DMS153 (cell line): Measurements from ENCODE around the gene TSEN2.

Source experiments
- DNase-seq: peaks from one replicate; lab custom pipeline; 2025; lab: John Stamatoyannopoulos, UW

The TSEN2 gene

GRCh38 chr3:12553921-12554391, 69.7 kb downstream of the TSEN2 start:
- no peak for DNase-seq

- DNase-seq: no peak
Measured at GRCh38 chr3:12556314-12556689, 72.0 kb downstream of the TSEN2 start.

- DNase-seq: peak; percentile 44
Measured at GRCh38 chr3:12556690-12557472, 72.6 kb downstream of the TSEN2 start, which contains the start of gene MKRN2. TSS of gene MKRN2 (plus strand) at chr3:12557087. CDS start at chr3:12557151, 64 bp downstream.

DNA sequence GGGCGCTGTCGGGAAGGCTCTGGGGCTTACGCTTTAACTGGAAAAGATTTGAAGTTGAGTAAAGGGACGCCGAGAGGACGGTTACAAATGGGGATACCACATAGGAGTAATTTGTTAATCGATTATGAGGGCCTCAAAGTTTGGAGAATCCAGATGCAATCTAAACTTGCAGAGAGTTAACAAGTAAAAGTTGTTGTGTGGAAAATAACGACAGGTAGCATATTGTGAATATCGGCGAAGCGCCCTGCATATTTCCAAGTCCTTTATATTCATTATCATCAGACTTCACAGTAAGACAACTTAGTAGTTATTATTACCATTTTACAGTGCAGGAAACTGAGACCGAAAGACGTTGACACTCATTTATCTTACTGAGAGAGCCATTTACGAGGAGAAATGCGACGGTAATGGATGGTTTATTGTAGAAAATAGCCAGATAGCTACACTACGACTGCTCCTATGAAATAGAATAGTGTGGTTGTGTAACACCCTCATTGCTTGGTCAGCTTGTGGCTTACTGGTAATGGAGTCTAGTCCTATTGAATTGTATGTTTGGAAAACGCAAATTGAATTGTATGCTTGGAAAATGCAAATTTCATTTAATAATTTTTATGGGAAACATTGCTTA, 73.3 kb downstream of the TSEN2 start:
- no peak for DNase-seq

DNA sequence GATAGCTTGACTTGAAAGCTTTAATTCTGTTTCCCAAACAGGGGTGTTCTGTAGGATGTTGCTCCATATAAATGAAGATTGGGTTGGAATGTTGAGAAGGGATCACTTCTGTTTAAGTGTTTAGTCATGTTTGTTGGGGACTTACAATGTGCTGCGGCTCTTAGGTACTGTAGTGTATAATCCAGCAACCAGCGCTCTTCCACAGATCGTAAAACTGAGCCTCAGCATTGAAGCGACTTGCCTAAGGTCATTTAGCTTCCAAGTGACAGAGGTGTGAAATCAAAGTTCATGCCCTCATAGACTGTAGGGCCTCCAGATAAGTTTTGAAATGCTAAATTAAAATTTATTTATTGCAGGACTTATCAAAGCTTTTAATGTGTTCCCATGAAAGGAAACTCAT, 74.4 kb downstream of the TSEN2 start:
- DNase-seq: no peak

DNA sequence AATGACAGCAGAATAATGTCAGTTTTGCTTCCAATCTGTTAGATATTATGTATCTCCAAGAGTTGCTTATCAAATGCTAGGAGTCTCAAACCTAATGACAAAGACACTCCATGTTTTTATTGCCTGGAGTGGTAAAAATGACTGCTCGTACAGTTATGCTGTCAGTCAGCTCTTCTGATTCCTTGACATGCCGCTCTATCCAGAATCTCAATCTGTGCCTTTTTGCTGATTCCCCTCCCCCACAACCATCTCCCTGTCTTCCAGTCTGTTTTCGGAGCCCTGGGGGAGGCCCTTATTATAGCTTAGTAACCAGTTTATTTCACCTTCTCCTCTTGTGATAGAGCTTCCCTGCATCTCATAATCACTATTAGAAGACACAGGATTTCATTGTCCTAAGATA, 75.2 kb downstream of the TSEN2 start:
- no peak for DNase-seq

DNA sequence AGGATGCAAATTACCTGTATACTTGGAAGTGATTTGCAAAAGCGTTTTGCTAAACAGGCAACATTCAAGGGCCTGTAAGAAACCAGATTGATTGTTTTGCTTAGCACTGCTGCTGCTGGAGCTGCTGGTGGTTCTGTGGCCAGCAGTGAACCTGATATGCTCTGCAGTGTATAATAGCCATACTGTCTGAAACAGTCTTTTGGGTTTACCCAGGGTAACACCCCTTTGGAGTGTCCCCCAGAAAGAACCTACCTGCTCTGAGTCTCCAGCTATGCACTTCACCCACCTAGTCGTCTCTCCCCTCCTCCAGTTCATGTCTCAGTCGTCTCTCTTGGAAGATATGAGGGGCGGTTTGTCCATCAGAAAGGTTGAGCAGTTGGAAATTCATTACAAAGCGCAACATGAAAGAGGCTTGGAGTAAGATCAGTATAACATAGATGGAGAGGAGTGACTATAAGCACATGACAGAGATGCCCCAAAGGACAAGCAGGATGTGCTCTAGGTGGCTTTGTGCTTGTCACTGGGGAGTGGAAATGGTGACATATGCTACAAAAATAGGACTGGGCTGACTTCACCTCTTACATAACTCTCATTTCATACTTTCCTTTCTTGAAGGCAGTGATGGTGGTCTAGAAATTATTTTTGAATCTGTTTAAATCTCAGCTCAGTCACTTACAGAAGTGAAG, 76.4 kb downstream of the TSEN2 start:
- no peak for DNase-seq

GRCh38 chr3:12561397-12561796, 77.1 kb downstream of the TSEN2 start:
- DNase-seq: no peak

GRCh38 chr3:12562451-12562850, 78.2 kb downstream of the TSEN2 start:
- DNase-seq: no peak

GRCh38 chr3:12566976-12567375, 82.7 kb downstream of the TSEN2 start:
- no peak for DNase-seq

DNA sequence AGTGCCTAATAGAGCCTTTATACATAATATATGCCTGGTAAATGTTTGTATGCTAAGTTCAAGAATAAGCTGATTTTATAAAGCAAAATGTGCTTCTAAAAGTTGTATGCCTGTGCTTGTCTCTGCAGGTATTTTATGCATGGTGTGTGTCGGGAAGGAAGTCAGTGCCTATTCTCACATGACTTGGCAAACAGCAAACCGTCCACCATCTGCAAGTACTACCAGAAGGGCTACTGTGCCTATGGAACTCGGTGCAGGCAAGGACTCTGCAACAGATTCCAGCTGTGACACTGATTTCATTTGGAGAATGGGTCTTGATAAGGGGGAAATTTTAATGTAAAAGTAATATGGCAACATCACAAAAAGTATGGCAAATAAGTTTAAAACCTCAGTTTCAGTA, 84.5 kb downstream of the TSEN2 start:
- no peak for DNase-seq

- DNase-seq: no peak
Measured at GRCh38 chr3:12569836-12570235, 85.6 kb downstream of the TSEN2 start.

- DNase-seq: no peak
Measured at GRCh38 chr3:12571986-12572385, 87.7 kb downstream of the TSEN2 start.

DNA sequence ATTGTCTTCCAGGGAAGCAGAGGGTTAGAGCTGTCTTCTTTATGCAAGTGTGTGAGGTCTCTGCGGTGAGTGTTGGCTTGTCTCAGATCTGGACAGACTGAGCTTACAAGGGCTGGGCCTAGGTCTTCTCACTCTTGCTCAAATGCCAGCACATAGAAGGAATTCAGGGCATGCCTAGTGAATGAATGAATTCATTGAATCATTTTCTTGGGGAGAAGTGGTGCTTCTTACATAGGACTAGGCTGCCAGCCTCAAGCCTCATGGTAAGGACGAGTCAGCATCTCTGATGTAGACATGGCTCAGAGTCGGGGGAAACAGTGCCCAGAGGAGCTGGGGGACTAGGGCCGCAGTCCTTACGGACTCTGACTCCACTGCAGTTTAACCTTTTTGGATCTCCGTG, 89.9 kb downstream of the TSEN2 start:
- no peak for DNase-seq

GRCh38 chr3:12574661-12575060, 90.4 kb downstream of the TSEN2 start:
- no peak for DNase-seq

DNA sequence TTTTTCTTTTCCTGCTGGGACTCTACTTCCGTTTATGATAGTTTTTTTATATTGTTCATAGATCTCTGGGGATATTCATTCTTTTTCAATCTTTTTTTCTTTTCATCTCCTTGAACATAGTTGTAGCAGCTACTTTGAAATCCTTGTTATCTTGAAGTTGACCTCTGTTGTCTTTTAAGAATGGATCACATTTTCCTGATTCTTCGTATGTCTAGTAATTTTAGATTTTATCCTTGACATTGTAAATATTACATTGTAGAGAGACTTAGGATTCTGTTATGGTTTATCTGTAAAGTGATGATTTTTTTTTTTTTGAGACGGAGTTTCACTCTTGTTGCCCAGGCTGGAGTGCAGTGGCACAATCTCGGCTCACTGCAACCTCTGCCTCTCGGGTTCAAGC, 93.1 kb downstream of the TSEN2 start:
- no peak for DNase-seq

DNA sequence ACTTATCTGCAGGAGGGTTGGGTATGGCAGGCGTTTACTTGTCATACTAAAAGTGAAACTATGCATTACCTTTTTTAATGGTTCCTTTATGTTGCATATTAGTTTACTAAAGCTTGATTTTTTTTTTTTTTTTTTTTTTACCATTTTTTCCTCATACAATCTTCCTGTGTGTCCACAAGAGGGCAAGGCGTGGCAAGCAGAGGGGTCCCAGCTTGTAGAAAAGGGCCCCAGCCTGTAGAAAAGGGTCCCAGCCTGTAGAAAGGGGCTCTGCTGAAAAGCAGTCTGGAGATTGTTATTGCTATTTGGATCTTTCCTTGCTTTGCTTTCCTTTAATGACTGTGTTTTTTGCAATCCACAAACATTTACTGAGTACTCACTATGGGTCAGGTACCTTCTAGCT, 94.5 kb downstream of the TSEN2 start:
- DNase-seq: no peak

DNA sequence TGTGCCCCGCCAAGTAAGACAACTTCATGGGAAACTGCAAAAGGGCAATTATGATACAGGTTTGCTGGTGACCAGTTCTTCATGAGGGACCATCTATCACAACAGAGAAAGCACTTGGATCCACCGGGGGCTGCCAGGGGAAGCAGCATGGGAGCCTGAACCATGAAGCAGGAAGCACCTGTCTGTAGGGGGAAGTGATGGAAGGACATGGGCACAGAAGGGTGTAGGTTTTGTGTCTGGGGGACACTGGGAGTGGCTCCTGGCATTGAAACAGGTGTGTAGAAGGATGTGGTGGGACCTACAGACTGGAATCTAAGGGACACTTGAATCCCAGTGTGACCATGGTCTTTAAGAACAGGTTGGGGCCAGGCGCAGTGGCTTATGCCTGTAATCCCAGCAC, 95.2 kb downstream of the TSEN2 start:
- DNase-seq: no peak

GRCh38 chr3:12579905-12580304, 95.6 kb downstream of the TSEN2 start:
- DNase-seq: no peak

GRCh38 chr3:12582730-12583129, 98.5 kb downstream of the TSEN2 start:
- DNase-seq: no peak
